Natural killer cell (primary cell): ENCODE measurements around the gene GJC2. TPM values are rescaled to one million over a fixed set of nuclear protein-coding genes. Genes with fewer than 3 reads are reported as not detected.

Experiments used
- ATAC-seq, 3 donors: fragments of 150-1000 bp in 2 of 3; fragments of 200-7000 bp in 1 of 3; cut with Tn5 transposase; 1 replicate in 1 of 3; 2 replicates in 2 of 3; pipeline ENCODE4 v1.10.0; 2021; ENCODE audit warnings: mild to moderate bottlenecking in 2 of 3, moderate library complexity in 2 of 3
- DNase-seq, 2 donors: peaks; one replicate each; pipeline versions ENCODE4 v3.0.0 to v3.0.0-alpha.2; 2013 to 2021; ENCODE audit warnings: mixed read lengths in 1 of 2
- H3K27ac ChIP-seq: one replicate; pipeline ENCODE4 v1.5.1; 2013; ENCODE audit warnings: mild to moderate bottlenecking, low read length
- H3K27me3 ChIP-seq: one replicate; pipeline ENCODE4 v1.6.1; 2013; ENCODE audit warnings: low read length; ENCODE audit not compliant: control insufficient read depth, insufficient read depth
- H3K36me3 ChIP-seq: one replicate; pipeline ENCODE4 v1.6.1; 2013; ENCODE audit warnings: low read length; ENCODE audit not compliant: control insufficient read depth, insufficient read depth
- H3K4me1 ChIP-seq: one replicate; pipeline ENCODE4 v1.6.1; 2013; ENCODE audit warnings: low read length; ENCODE audit not compliant: control insufficient read depth, insufficient read depth
- H3K4me3 ChIP-seq: one replicate; pipeline ENCODE4 v1.5.1; 2013; ENCODE audit warnings: low read length
- H3K9me3 ChIP-seq: one replicate; pipeline ENCODE4 v1.6.1; 2013; ENCODE audit warnings: low read length; ENCODE audit not compliant: control insufficient read depth, insufficient read depth
- H3K27ac Mint-ChIP-seq, 2 donors: one replicate each; pipeline ENCODE4 v1.8.0; 2022; ENCODE audit warnings: mild to moderate bottlenecking in 2 of 2, mixed read lengths in 2 of 2, moderate library complexity in 1 of 2
- H3K27me3 Mint-ChIP-seq, 2 donors: one replicate each; pipeline ENCODE4 v1.8.0; 2022; ENCODE audit warnings: low read depth in 2 of 2, mixed read lengths in 2 of 2
- H3K36me3 Mint-ChIP-seq: one replicate; pipeline ENCODE4 v1.8.0; 2022; ENCODE audit warnings: mixed read lengths
- H3K4me1 Mint-ChIP-seq, 2 donors: one replicate each; pipeline ENCODE4 v1.8.0; 2022; ENCODE audit warnings: mixed read lengths in 2 of 2
- H3K4me3 Mint-ChIP-seq: one replicate; pipeline ENCODE4 v1.8.0; 2022; ENCODE audit warnings: mild to moderate bottlenecking, moderate library complexity, mixed read lengths
- H3K9me3 Mint-ChIP-seq, 2 donors: one replicate each; pipeline ENCODE4 v1.8.0; 2022; ENCODE audit warnings: mixed read lengths in 2 of 2
- CTCF ChIP-seq: fragments of 200-600 bp; IDR thresholded peaks from one replicate; pipeline ENCODE4 v1.8.0; 2022; ENCODE audit warnings: antibody characterized with exemption
- WGBS: methylation state at CpG from one replicate; pipeline ENCODE4 v1.1.7; 2013; ENCODE audit warnings: missing lambda C conversion rate; ENCODE audit not compliant: insufficient coverage; 5-methylcytosine and 5-hydroxymethylcytosine counted together
- intact Hi-C: fragments of 100-400 bp; cut with micrococcal nuclease; formaldehyde crosslinking; loops from one replicate; pipeline ENCODE4 v1.14.2; 2022
- total RNA-seq, 4 donors: library from RNA; stranded (reverse); fragments of 120-200 nt in 1 of 4; gene quantifications; one replicate each; pipeline versions ENCODE4 v1.2.3 to v1.2.4, GENCODE V29; 2013 to 2022

Gene GJC2
- total RNA-seq, 3 donors from 2014 or later (not counting 1 experiment from before 2014, with no cell fraction given) = 1.0 to 2.2 (median 1.7) TPM

- H3K9me3 ChIP-seq = no peaks in the 10 kb centered on the region
- Mint-ChIP-seq H3K4me3 (no peak overlapping the region), H3K27ac (no peak overlapping the region), H3K27me3 (no peaks in the 10 kb centered on the region), H3K36me3 (no peaks in the 10 kb centered on the region), H3K9me3 (no peaks in the 10 kb centered on the region), H3K4me1 (peaks cover 11 to 17% of the 10 kb centered on the region in 2 donors)
- ATAC-seq = no peak
- WGBS = 95% methylated on average over 15 of the region's 15 CpGs
- H3K4me3 ChIP-seq = no peak overlapping the region
- H3K27ac ChIP-seq = no peak overlapping the region
- intact Hi-C loops = no loop called here
- no peaks in the 10 kb centered on the region for H3K27me3 ChIP-seq
- H3K4me1 ChIP-seq = peaks cover 24% of the 10 kb centered on the region
- no peak for DNase-seq
- TF ChIP-seq CTCF = no peak
- H3K36me3 ChIP-seq = no peaks in the 10 kb centered on the region
These were observed 10.6 kb downstream of the GJC2 start for GRCh38 chr1:228160201-228160761.

- no peak overlapping the region for H3K4me3 Mint-ChIP-seq
These were observed 11.6 kb downstream of the GJC2 start for GRCh38 chr1:228161362-228161761.

GRCh38 chr1:228161866-228162265, 12.1 kb downstream of the GJC2 start:
- peaks cover 32% of the 10 kb centered on the region for H3K4me1 ChIP-seq
- H3K27me3 Mint-ChIP-seq = no peaks in the 10 kb centered on the region
- DNase-seq = no peak
- intact Hi-C loops = no loop called here
- no peaks in the 10 kb centered on the region for H3K9me3 ChIP-seq
- no peaks in the 10 kb centered on the region for H3K36me3 Mint-ChIP-seq
- H3K4me1 Mint-ChIP-seq = peaks cover 15 to 27% of the 10 kb centered on the region in 2 donors
- no peak for TF ChIP-seq CTCF
- no peak for ATAC-seq
- no peaks in the 10 kb centered on the region for H3K36me3 ChIP-seq
- H3K27ac ChIP-seq = no peak overlapping the region
- no peak overlapping the region for H3K4me3 ChIP-seq
- WGBS = 95% methylated on average over 9 of the region's 9 CpGs
- H3K27ac Mint-ChIP-seq = no peak overlapping the region
- no peaks in the 10 kb centered on the region for H3K27me3 ChIP-seq
- no peaks in the 10 kb centered on the region for H3K9me3 Mint-ChIP-seq
- H3K4me3 Mint-ChIP-seq = no peak overlapping the region

More at GRCh38 chr1:228161362-228161761, 11.6 kb downstream of the GJC2 start:
- Histone ChIP-seq H3K36me3 (no peaks in the 10 kb centered on the region), H3K4me1 (peaks cover 27% of the 10 kb centered on the region), H3K27me3 (no peaks in the 10 kb centered on the region), H3K27ac (no peak overlapping the region), H3K9me3 (no peaks in the 10 kb centered on the region), H3K4me3 (no peak overlapping the region)
- DNase-seq (no peak), ATAC-seq (no peak)
- Mint-ChIP-seq H3K9me3 (no peaks in the 10 kb centered on the region), H3K27ac (no peak overlapping the region), H3K36me3 (no peaks in the 10 kb centered on the region), H3K4me1 (peaks cover 11 to 22% of the 10 kb centered on the region in 2 donors), H3K27me3 (no peaks in the 10 kb centered on the region)
- TF ChIP-seq CTCF = no peak
- 82% methylated on average over 6 of the region's 7 CpGs for WGBS
- intact Hi-C loops = no loop called here
